WTC11 (cell line): ENCODE data around the gene ERMAP. TPM values are rescaled to one million over a fixed set of nuclear protein-coding genes. Genes with fewer than 3 reads are reported as not detected.

Experiments used
- ATAC-seq: fragments of 200-7000 bp; cut with Tn5 transposase; 2 replicates; pipeline ENCODE4 v1.10.0; 2021; ENCODE audit warnings: mild to moderate bottlenecking, moderate library complexity
- CTCF ChIA-PET: fragments of 300-600 bp; sonication (Branson Sonifier 250); formaldehyde crosslinking; loops from one replicate; lab custom pipeline; 2021; ENCODE audit warnings: antibody characterized with exemption; lab: Charles Lee
- POLR2A ChIA-PET: fragments of 350-600 bp; sonication (Branson Sonifier 250); formaldehyde crosslinking; loops from one replicate; lab custom pipeline; 2021; ENCODE audit warnings: antibody characterized with exemption; lab: Charles Lee
- DNase-seq: peaks from one replicate; pipeline ENCODE4 v3.0.0; 2021; ENCODE audit warnings: low spot score
- H3K27ac Mint-ChIP-seq: 2 replicates; pipeline ENCODE4 v1.8.0; 2021; ENCODE audit warnings: mixed read lengths
- H3K27me3 Mint-ChIP-seq: 2 replicates; pipeline ENCODE4 v1.8.0; 2021; ENCODE audit warnings: low read depth, mild to moderate bottlenecking, moderate library complexity, mixed read lengths
- H3K36me3 Mint-ChIP-seq: 2 replicates; pipeline ENCODE4 v1.8.0; 2021; ENCODE audit warnings: mixed read lengths
- H3K4me1 Mint-ChIP-seq: 2 replicates; pipeline ENCODE4 v1.8.0; 2022; ENCODE audit warnings: mixed read lengths
- H3K4me3 Mint-ChIP-seq: 2 replicates; pipeline ENCODE4 v1.8.0; 2021; ENCODE audit warnings: mild to moderate bottlenecking, moderate library complexity, mixed read lengths
- H3K9me3 Mint-ChIP-seq: 2 replicates; pipeline ENCODE4 v1.8.0; 2021; ENCODE audit warnings: mixed read lengths
- AR ChIP-seq: fragments of 250-450 bp; sonication (Bioruptor Pico); IDR thresholded peaks from 2 replicates; pipeline ENCODE4 v1.9.0; 2021; ENCODE audit warnings: mild to moderate bottlenecking
- ATF6 ChIP-seq: sonication (generic); formaldehyde crosslinking; IDR thresholded peaks from 2 replicates; pipeline ENCODE4 v1.8.1; 2023; ENCODE audit warnings: mild to moderate bottlenecking, missing genetic modification reagents
- CREM ChIP-seq: sonication (generic); formaldehyde crosslinking; IDR thresholded peaks from 2 replicates; pipeline ENCODE4 v1.8.1; 2022; ENCODE audit warnings: mild to moderate bottlenecking, missing genetic modification reagents, moderate library complexity
- FOXJ3 ChIP-seq: sonication (generic); formaldehyde crosslinking; IDR thresholded peaks from 2 replicates; pipeline ENCODE4 v1.9.0; 2021; ENCODE audit warnings: missing genetic modification reagents, mild to moderate bottlenecking, borderline replicate concordance
- FOXK1 ChIP-seq: sonication (generic); formaldehyde crosslinking; IDR thresholded peaks from 2 replicates; pipeline ENCODE4 v1.8.0; 2022; ENCODE audit warnings: mild to moderate bottlenecking, moderate library complexity, missing genetic modification reagents
- MYBL2 ChIP-seq: sonication (generic); formaldehyde crosslinking; IDR thresholded peaks from 2 replicates; pipeline ENCODE4 v1.8.1; 2023; ENCODE audit warnings: mild to moderate bottlenecking, moderate library complexity, missing genetic modification reagents
- NFE2L1 ChIP-seq: sonication (generic); formaldehyde crosslinking; IDR thresholded peaks from 2 replicates; pipeline ENCODE4 v1.8.1; 2023; ENCODE audit warnings: missing genetic modification reagents
- NR3C1 ChIP-seq: sonication (generic); formaldehyde crosslinking; conservative IDR thresholded peaks from 2 replicates; pipeline ENCODE4 v1.8.1; 2023; ENCODE audit warnings: low read depth, mild to moderate bottlenecking, missing genetic modification reagents
- RORB ChIP-seq: fragments of 250-450 bp; sonication (Bioruptor Pico); IDR thresholded peaks from 2 replicates; pipeline ENCODE4 v1.9.0; 2021; ENCODE audit warnings: mild to moderate bottlenecking
- ZMAT4 ChIP-seq: fragments of 250-450 bp; sonication (Bioruptor Pico); IDR thresholded peaks from 2 replicates; pipeline ENCODE4 v1.9.0; 2021; ENCODE audit warnings: mild to moderate bottlenecking
- ZNF138 ChIP-seq: sonication (generic); formaldehyde crosslinking; conservative IDR thresholded peaks from 2 replicates; pipeline ENCODE4 v1.8.1; 2022; ENCODE audit warnings: mild to moderate bottlenecking, moderate library complexity, missing genetic modification reagents
- ZNF219 ChIP-seq: sonication (generic); formaldehyde crosslinking; IDR thresholded peaks from 2 replicates; pipeline ENCODE4 v1.8.0; 2023; ENCODE audit warnings: missing genetic modification reagents, mild to moderate bottlenecking, borderline replicate concordance
- ZNF416 ChIP-seq: fragments of 250-450 bp; sonication (Bioruptor Pico); IDR thresholded peaks from 2 replicates; pipeline ENCODE4 v1.9.0; 2021; ENCODE audit warnings: mild to moderate bottlenecking, inconsistent platforms
- ZNF532 ChIP-seq: fragments of 250-450 bp; sonication (Bioruptor Pico); IDR thresholded peaks from 2 replicates; pipeline ENCODE4 v1.9.0; 2021; ENCODE audit warnings: mild to moderate bottlenecking, borderline replicate concordance
- ZSCAN18 ChIP-seq: fragments of 250-450 bp; sonication (Bioruptor Pico); IDR thresholded peaks from 2 replicates; pipeline ENCODE4 v2.1.2; 2022; ENCODE audit warnings: mild to moderate bottlenecking, moderate library complexity
- total RNA-seq: library from RNA; stranded (reverse); gene quantifications from 3 replicates; pipeline ENCODE4 v1.2.3, GENCODE V29; 2021
- TF ChIP-seq, protein P1 (sequence below): sonication (generic); formaldehyde crosslinking; IDR thresholded peaks from 2 replicates; pipeline ENCODE4 v1.8.1; 2022; ENCODE audit warnings: mild to moderate bottlenecking, moderate library complexity, missing genetic modification reagents
- TF ChIP-seq, protein P2 (sequence below): fragments of 250-450 bp; sonication (Bioruptor Pico); IDR thresholded peaks from 2 replicates; pipeline ENCODE4 v1.9.0; 2021; ENCODE audit warnings: moderate library complexity, mild to moderate bottlenecking, inconsistent platforms, borderline replicate concordance

Gene ERMAP
- total RNA-seq, 1 experiment from 2014 or later: 2.6 TPM

DNA sequence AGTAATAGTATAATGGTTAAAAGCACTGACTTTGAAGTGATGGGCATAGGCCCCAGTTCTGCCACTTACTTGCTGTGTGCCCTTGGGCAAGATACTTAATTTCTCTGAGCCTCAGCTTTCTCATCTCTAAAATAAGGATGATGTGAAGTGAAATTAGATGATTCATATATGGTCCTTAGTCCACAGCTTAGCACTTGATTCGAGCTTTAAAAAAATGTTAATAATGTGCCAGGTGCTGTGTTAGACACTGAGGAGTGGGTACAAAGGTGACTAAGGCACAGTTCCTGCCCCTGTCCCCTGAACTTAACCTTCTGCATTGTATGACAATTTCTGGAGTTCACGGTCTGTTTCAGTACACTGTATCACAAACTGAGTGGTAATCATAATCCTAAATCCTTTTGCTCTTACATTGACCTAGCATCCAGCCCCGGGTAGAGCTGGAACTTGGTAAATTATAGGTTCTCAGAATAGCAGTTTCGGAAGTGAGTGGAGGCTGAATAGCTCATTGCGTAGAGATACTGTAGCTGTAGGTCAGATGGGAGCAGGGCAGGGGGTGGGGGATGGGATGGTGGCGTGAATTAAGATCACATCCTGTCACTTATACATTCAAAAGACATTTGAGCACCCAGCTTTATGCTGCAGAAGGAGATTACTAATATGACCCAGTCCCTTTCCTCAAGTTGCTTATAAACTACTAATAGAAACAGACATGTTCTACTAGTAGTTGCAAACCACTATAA, 31.0 kb downstream of the ERMAP start (continued):
- no peak for TF ChIP-seq AR (CRISPR knock-in tag)
- TF ChIP-seq NR3C1 (CRISPR knock-in tag): no peak

GRCh38 chr1:42848823-42849537, 32.1 kb downstream of the ERMAP start:
- ChIA-PET POLR2A (no interaction called here), CTCF (interaction anchor here (3.3 kb wide), 1 partner anchor 64 kb away, joined by 16 read pairs; no protein-coding TSS in a partner anchor)
- ATAC-seq (no peak), DNase-seq (no peak)
- Mint-ChIP-seq H3K4me1 (peaks cover 24% of the 10 kb centered on the region), H3K27me3 (no peaks in the 10 kb centered on the region; the same call in 1 of the 2 replicates), H3K36me3 (peaks cover 31% of the 10 kb centered on the region), H3K4me3 (no peak overlapping the region), H3K9me3 (no peaks in the 10 kb centered on the region; the same call in 1 of the 2 replicates), H3K27ac (no peak overlapping the region)
- TF ChIP-seq ZNF532 (CRISPR knock-in tag): no peak
- TF ChIP-seq ZNF219 (CRISPR knock-in tag): no peak

DNA sequence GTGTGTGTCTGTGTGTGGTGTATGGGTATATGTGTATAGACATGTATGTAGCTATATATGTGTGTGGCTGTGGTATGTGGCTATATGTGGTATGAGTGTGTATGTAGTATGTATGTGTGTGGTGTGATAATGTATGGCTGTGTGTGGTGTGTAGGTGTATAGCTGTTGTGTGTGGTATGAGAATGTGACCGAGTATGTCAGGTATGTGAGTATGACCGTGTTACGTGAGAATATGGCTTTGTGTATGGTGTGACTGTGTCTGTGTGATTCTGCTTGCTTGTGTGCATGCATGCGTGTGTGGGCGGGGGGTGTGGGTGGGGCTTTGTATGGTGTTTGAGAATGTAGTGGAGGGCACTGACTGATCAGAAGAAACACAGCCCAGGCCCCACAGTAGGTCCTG, 33.0 kb downstream of the ERMAP start:
- H3K9me3 Mint-ChIP-seq: no peaks in the 10 kb centered on the region; the same call in 1 of the 2 replicates
- peaks cover 18% of the 10 kb centered on the region for H3K4me1 Mint-ChIP-seq
- peaks cover 31% of the 10 kb centered on the region for H3K36me3 Mint-ChIP-seq
- ChIA-PET CTCF (no interaction called here), POLR2A (no interaction called here)
- DNase-seq (no peak), ATAC-seq (no peak)
- H3K27ac Mint-ChIP-seq: peak overlapping the region; percentile 17; the same call in 1 of the 2 replicates
- H3K27me3 Mint-ChIP-seq: no peaks in the 10 kb centered on the region; the same call in 1 of the 2 replicates
- H3K4me3 Mint-ChIP-seq: no peak overlapping the region
- no peak for TF ChIP-seq NFE2L1
- TF ChIP-seq ZSCAN18 (CRISPR knock-in tag): no peak
- no peak for TF ChIP-seq ZNF416 (CRISPR knock-in tag)
- TF ChIP-seq MYBL2 (CRISPR knock-in tag): no peak
- TF ChIP-seq, protein P1, sequence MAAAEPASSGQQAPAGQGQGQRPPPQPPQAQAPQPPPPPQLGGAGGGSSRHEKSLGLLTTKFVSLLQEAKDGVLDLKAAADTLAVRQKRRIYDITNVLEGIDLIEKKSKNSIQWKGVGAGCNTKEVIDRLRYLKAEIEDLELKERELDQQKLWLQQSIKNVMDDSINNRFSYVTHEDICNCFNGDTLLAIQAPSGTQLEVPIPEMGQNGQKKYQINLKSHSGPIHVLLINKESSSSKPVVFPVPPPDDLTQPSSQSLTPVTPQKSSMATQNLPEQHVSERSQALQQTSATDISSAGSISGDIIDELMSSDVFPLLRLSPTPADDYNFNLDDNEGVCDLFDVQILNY (CRISPR knock-in tag): no peak
- TF ChIP-seq CREM: no peak
- TF ChIP-seq, protein P2, sequence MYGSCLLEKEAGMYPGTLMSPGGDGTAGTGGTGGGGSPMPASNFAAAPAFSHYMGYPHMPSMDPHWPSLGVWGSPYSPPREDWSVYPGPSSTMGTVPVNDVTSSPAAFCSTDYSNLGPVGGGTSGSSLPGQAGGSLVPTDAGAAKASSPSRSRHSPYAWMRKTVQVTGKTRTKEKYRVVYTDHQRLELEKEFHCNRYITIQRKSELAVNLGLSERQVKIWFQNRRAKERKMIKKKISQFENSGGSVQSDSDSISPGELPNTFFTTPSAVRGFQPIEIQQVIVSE (CRISPR knock-in tag): no peak
- TF ChIP-seq FOXJ3: no peak
- no peak for TF ChIP-seq RORB (CRISPR knock-in tag)
- no peak for TF ChIP-seq ZNF138
- TF ChIP-seq FOXK1 (CRISPR knock-in tag): no peak
- no peak for TF ChIP-seq ATF6
- TF ChIP-seq ZMAT4 (CRISPR knock-in tag): no peak
